K562 (cell line): ENCODE results near the gene TUBB2A. TPM values are rescaled to one million over a fixed set of nuclear protein-coding genes. Genes with fewer than 3 reads are reported as not detected.
A peak's percentile ranks its signal among the peaks of the same experiment; 100 is the strongest.

Experiments
- BHLHE40 ChIP-seq: IDR thresholded peaks from 2 replicates; pipeline ENCODE4 v1.6.1; 2011; ENCODE audit warnings: low read length, improper control_type of control experiment
- BMI1 ChIP-seq: fragments of 150-350 bp; IDR thresholded peaks from 2 replicates; pipeline ENCODE4 v1.6.1; 2014; ENCODE audit warnings: low read length
- BRCA1 ChIP-seq, 2 experiments: fragments of 450-650 bp in 1 of 2; sonication (generic) in 1 of 2; formaldehyde crosslinking in 1 of 2; IDR thresholded peaks; 2 replicates each; pipeline versions ENCODE4 v1.5.0 to v1.6.1; 2017 to 2020; ENCODE audit warnings: mild to moderate bottlenecking in 1 of 2, missing genetic modification reagents in 1 of 2
- ETS2 ChIP-seq: IDR thresholded peaks from 2 replicates; pipeline ENCODE4 v1.6.1; 2016; ENCODE audit warnings: borderline replicate concordance, missing genetic modification characterization, mild to moderate bottlenecking, moderate library complexity, missing compliant biosample characterization; ENCODE audit not compliant: poor library complexity, severe bottlenecking
- ETV6 ChIP-seq, 3 experiments: fragments of 150-350 bp in 1 of 3; sonication (generic) in 1 of 3; formaldehyde crosslinking in 1 of 3; IDR thresholded peaks; 2 replicates each; pipeline versions ENCODE4 v1.6.1 to v1.8.0; 2014 to 2022; ENCODE audit warnings: borderline replicate concordance in 2 of 3, low read depth in 2 of 3, antibody characterized with exemption in 1 of 3, low read length in 1 of 3, mild to moderate bottlenecking in 1 of 3, missing genetic modification reagents in 1 of 3
- HCFC1 ChIP-seq: IDR thresholded peaks from 2 replicates; pipeline ENCODE4 v1.6.1; 2012; ENCODE audit warnings: low read depth, low read length, improper control_type of control experiment
- LEF1 ChIP-seq: fragments of 450-650 bp; IDR thresholded peaks from 2 replicates; pipeline ENCODE4 v1.6.1; 2016; ENCODE audit warnings: mild to moderate bottlenecking
- SIX5 ChIP-seq, 2 experiments: IDR thresholded peaks; 2 replicates each; pipeline ENCODE4 v1.6.1; 2011; ENCODE audit warnings: low read length in 2 of 2, borderline replicate concordance in 1 of 2, low read depth in 1 of 2, mild to moderate bottlenecking in 1 of 2, moderate library complexity in 1 of 2; ENCODE audit not compliant: insufficient read depth in 1 of 2
- ZBTB2 ChIP-seq: fragments of 450-650 bp; IDR thresholded peaks from 2 replicates; pipeline ENCODE4 v1.6.1; 2016; ENCODE audit warnings: antibody characterized with exemption
- ZHX1 ChIP-seq: fragments of 150-350 bp; conservative IDR thresholded peaks from 2 replicates; pipeline ENCODE4 v1.6.1; 2014; ENCODE audit warnings: low read length
- ZKSCAN1 ChIP-seq: fragments of 150-350 bp; IDR thresholded peaks from 2 replicates; pipeline ENCODE4 v1.6.1; 2016; ENCODE audit warnings: low read depth, low read length
- ZNF696 ChIP-seq: fragments of 250-450 bp; sonication (Bioruptor Pico); conservative IDR thresholded peaks from 2 replicates; pipeline ENCODE4 v1.4.0; 2020; ENCODE audit warnings: mild to moderate bottlenecking, moderate library complexity
- polyA plus RNA-seq, 8 experiments: library from polyadenylated mRNA; depleted of rRNA in 4 of 8; stranded (reverse) in 5 of 8; unstranded in 3 of 8; fragments of >200 nt; fragmentation: Nextera tagmentation in 2 of 8; fragmentation: Illumina TruSeq in 1 of 8; extraction: Ambion mirVana in 2 of 8; extraction: Trizol in 1 of 8; gene quantifications; 2 replicates each; pipeline versions ENCODE4 v1.2.1 to v1.2.3, GENCODE V29; 2011 to 2014; ENCODE audit warnings: inconsistent platforms in 1 of 8, missing spikeins in 1 of 8
- total RNA-seq, 7 experiments: library from RNA; depleted of rRNA in 6 of 7; stranded (reverse); fragments of >200 nt in 6 of 7; fragmentation: Illumina TruSeq in 2 of 7; extraction: Trizol in 2 of 7; gene quantifications; 2 replicates each; pipeline versions ENCODE4 v1.2.1 to v1.2.3, GENCODE V29; 2011 to 2021; ENCODE audit warnings: low replicate concordance in 1 of 7
- TF ChIP-seq, protein P1 (sequence below): fragments of 250-450 bp; sonication (Bioruptor Pico); IDR thresholded peaks from 2 replicates; pipeline ENCODE4 v1.8.0; 2022; ENCODE audit warnings: inconsistent platforms, mild to moderate bottlenecking, moderate library complexity, borderline replicate concordance
- TF ChIP-seq, protein P2 (sequence below): conservative IDR thresholded peaks from 2 replicates; pipeline ENCODE4 v1.6.1; 2011; ENCODE audit warnings: low read depth, mild to moderate bottlenecking, low read length; ENCODE audit not compliant: control insufficient read depth
- TF ChIP-seq, protein P3 (sequence below): fragments of 450-650 bp; IDR thresholded peaks from 2 replicates; pipeline ENCODE4 v1.6.1; 2016; ENCODE audit warnings: mild to moderate bottlenecking

TUBB2A gene
- total and polyA plus RNA-seq, 9 of the 15 experiments (the other 6 are each of a cell fraction or from before 2014, with no cell fraction given): 3.6 to 92.1 (median 45.6) TPM

GRCh38 chr6:3162565-3163247 lies 5.4 kb upstream of the TUBB2A start (continued):
- TF ChIP-seq ETV6 (IDR thresholded peaks at IDR 0.05; ENCODE audit: borderline replicate concordance in 1 of 2, low read depth in 2 of 2, low read length in 1 of 2) (no peak), ETV6 (CRISPR knock-in tag; IDR thresholded peaks at IDR 0.05; ENCODE audit: borderline replicate concordance) (no peak), ZKSCAN1 (no peak), ETS2 (tag) (no peak), LEF1 (no peak), BHLHE40 (peak; percentile 30; the same call in 1 of the 2 replicates), HCFC1 (peak; percentile 57), BRCA1 (IDR thresholded peaks at IDR 0.05) (no peak), BRCA1 (CRISPR knock-in tag; IDR thresholded peaks at IDR 0.05) (no peak), SIX5 (IDR thresholded peaks at IDR 0.05; ENCODE audit: borderline replicate concordance in 1 of 2, insufficient read depth in 1 of 2, low read depth in 1 of 2, low read length in 2 of 2) (no peak), ZBTB2 (no peak), ZNF696 (CRISPR knock-in tag) (no peak), ZHX1 (no peak), BMI1 (no peak)
- TF ChIP-seq, protein P1, sequence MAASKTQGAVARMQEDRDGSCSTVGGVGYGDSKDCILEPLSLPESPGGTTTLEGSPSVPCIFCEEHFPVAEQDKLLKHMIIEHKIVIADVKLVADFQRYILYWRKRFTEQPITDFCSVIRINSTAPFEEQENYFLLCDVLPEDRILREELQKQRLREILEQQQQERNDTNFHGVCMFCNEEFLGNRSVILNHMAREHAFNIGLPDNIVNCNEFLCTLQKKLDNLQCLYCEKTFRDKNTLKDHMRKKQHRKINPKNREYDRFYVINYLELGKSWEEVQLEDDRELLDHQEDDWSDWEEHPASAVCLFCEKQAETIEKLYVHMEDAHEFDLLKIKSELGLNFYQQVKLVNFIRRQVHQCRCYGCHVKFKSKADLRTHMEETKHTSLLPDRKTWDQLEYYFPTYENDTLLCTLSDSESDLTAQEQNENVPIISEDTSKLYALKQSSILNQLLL (CRISPR knock-in tag): no peak
- TF ChIP-seq, protein P2, sequence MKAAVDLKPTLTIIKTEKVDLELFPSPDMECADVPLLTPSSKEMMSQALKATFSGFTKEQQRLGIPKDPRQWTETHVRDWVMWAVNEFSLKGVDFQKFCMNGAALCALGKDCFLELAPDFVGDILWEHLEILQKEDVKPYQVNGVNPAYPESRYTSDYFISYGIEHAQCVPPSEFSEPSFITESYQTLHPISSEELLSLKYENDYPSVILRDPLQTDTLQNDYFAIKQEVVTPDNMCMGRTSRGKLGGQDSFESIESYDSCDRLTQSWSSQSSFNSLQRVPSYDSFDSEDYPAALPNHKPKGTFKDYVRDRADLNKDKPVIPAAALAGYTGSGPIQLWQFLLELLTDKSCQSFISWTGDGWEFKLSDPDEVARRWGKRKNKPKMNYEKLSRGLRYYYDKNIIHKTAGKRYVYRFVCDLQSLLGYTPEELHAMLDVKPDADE: peak; percentile 53; the same call in 1 of the 2 replicates
- TF ChIP-seq, protein P3, sequence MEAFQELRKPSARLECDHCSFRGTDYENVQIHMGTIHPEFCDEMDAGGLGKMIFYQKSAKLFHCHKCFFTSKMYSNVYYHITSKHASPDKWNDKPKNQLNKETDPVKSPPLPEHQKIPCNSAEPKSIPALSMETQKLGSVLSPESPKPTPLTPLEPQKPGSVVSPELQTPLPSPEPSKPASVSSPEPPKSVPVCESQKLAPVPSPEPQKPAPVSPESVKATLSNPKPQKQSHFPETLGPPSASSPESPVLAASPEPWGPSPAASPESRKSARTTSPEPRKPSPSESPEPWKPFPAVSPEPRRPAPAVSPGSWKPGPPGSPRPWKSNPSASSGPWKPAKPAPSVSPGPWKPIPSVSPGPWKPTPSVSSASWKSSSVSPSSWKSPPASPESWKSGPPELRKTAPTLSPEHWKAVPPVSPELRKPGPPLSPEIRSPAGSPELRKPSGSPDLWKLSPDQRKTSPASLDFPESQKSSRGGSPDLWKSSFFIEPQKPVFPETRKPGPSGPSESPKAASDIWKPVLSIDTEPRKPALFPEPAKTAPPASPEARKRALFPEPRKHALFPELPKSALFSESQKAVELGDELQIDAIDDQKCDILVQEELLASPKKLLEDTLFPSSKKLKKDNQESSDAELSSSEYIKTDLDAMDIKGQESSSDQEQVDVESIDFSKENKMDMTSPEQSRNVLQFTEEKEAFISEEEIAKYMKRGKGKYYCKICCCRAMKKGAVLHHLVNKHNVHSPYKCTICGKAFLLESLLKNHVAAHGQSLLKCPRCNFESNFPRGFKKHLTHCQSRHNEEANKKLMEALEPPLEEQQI: no peak
